ENCODE results near the gene PAXIP1.

PAXIP1 gene

DNA sequence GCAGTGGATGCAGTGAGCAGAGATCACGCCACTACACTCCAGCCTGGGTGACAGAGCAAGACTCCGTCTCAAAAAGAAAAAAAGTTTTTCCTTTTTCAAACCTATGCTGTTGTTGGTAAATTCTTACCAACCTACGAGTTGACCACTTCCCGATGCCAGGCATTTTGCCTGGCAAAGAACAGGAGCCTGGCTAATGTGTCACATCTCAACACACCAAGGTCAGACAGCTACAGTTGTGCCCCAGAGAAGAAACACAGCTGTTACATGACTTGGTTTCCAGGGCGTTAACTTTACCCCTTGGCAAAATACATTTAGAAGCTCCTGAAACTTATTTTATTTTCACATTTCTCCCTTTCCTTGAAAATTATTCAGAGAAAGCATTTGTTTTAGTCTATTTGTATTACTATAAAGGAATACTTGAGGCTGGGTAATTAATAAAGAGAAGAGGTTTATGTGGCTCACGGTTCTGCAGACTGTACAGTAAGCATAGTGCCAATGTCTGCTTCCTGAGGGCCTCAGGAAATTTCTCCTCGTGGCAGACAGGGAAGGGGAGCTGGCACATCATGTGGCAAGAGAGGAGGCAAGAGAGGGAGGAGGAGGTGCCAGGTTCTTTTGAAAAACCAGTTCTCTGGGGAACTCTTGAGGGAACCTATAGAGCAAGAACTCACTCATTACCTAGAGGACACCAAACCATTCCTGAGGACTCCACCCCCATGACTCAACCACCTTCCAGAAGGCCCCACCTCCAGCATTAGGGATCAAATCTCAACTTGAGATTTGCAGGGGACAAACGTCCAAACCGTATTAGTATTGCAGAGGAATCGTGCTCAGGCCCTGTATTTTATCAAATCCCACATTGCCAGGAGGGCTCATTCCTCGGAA lies 83.3 kb downstream of the PAXIP1 start:
- Histone ChIP-seq H3K36me3 (ENCODE audit: low read length) (no peaks in the 10 kb centered on the region), H2AFZ (ENCODE audit: low read depth, low read length, severe bottlenecking) (no peak overlapping the region), H3K9me3 (ENCODE audit: insufficient read depth, low read length) (no peaks in the 10 kb centered on the region)

DNA sequence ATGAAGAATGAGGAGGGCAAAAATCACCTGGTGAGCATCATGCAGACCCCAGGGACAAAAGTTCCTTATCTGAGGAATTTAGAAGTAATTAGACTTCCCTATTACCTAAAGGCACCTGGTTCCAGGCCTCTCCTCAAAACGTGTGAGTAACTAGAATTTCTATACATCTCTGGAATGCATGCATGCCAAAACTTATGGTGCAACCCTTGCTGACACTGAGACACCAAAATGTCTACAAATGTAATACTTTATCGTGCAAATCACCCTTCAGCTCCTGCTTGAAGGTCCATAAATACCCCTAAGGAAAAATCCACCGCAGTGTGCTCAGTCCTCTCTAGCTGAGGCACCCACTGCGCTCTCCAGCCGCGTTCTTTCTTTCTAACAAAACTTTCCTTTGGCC lies 84.2 kb downstream of the PAXIP1 start:
- no peak for TF ChIP-seq EZH2phosphoT487 (conservative IDR thresholded peaks at IDR 0.05; ENCODE audit: low read length)
- TF ChIP-seq CTCF (IDR thresholded peaks at IDR 0.05; ENCODE audit: insufficient read depth, low read length, poor library complexity, severe bottlenecking), result no peak
- Histone ChIP-seq H3K9ac (ENCODE audit: low read length) (no peak overlapping the region), H4K20me1 (ENCODE audit: low read depth, low read length) (no peaks in the 10 kb centered on the region), H3K27me3 (ENCODE audit: low read length) (no peaks in the 10 kb centered on the region), H3K4me2 (ENCODE audit: low read depth, low read length, poor library complexity, severe bottlenecking) (no peak overlapping the region), H3K4me3 (ENCODE audit: insufficient read depth, low read length, poor library complexity, severe bottlenecking) (no peak overlapping the region), H3K9me2 (replicated peaks; ENCODE audit: insufficient read depth, low read length) (no peaks in the 10 kb centered on the region), H2AFZ (ENCODE audit: low read depth, low read length, severe bottlenecking) (no peak overlapping the region), H3K27ac (ENCODE audit: low read depth, low read length) (no peak overlapping the region), H3K9me3 (ENCODE audit: insufficient read depth, low read length) (no peaks in the 10 kb centered on the region), H3K36me3 (ENCODE audit: low read length) (no peaks in the 10 kb centered on the region), H3K79me2 (ENCODE audit: insufficient read depth, low read length) (no peaks in the 10 kb centered on the region), H3F3A (ENCODE audit: insufficient read depth) (no peaks in the 10 kb centered on the region)

More for the DNA sequence above, 83.3 kb downstream of the PAXIP1 start:
- Histone ChIP-seq H3K4me3 (ENCODE audit: insufficient read depth, low read length, poor library complexity, severe bottlenecking) (no peak overlapping the region), H3K79me2 (ENCODE audit: insufficient read depth, low read length) (no peaks in the 10 kb centered on the region), H3F3A (ENCODE audit: insufficient read depth) (no peaks in the 10 kb centered on the region), H3K4me2 (ENCODE audit: low read depth, low read length, poor library complexity, severe bottlenecking) (no peak overlapping the region), H3K9me2 (replicated peaks; ENCODE audit: insufficient read depth, low read length) (no peaks in the 10 kb centered on the region), H4K20me1 (ENCODE audit: low read depth, low read length) (no peaks in the 10 kb centered on the region), H3K27ac (ENCODE audit: low read depth, low read length) (no peak overlapping the region), H3K27me3 (ENCODE audit: low read length) (no peaks in the 10 kb centered on the region), H3K9ac (ENCODE audit: low read length) (no peak overlapping the region)
- TF ChIP-seq EZH2phosphoT487 (conservative IDR thresholded peaks at IDR 0.05; ENCODE audit: low read length), result no peak
- no peak for TF ChIP-seq CTCF (IDR thresholded peaks at IDR 0.05; ENCODE audit: insufficient read depth, low read length, poor library complexity, severe bottlenecking)

GRCh38 chr7:154918266-154918665 lies 84.7 kb downstream of the PAXIP1 start:
- H3F3A ChIP-seq (ENCODE audit: insufficient read depth), result no peaks in the 10 kb centered on the region

More at GRCh38 chr7:154918266-154918665, 84.7 kb downstream of the PAXIP1 start:
- H3K9ac ChIP-seq (ENCODE audit: low read length), result no peak overlapping the region
- no peak overlapping the region for H2AFZ ChIP-seq (ENCODE audit: low read depth, low read length, severe bottlenecking)
- H3K36me3 ChIP-seq (ENCODE audit: low read length), result no peaks in the 10 kb centered on the region
- no peaks in the 10 kb centered on the region for H3K79me2 ChIP-seq (ENCODE audit: insufficient read depth, low read length)
- no peak overlapping the region for H3K4me3 ChIP-seq (ENCODE audit: insufficient read depth, low read length, poor library complexity, severe bottlenecking)
- TF ChIP-seq CTCF (IDR thresholded peaks at IDR 0.05; ENCODE audit: insufficient read depth, low read length, poor library complexity, severe bottlenecking), result no peak
- no peak for TF ChIP-seq EZH2phosphoT487 (conservative IDR thresholded peaks at IDR 0.05; ENCODE audit: low read length)
- no peak overlapping the region for H3K4me2 ChIP-seq (ENCODE audit: low read depth, low read length, poor library complexity, severe bottlenecking)
- no peak overlapping the region for H3K27ac ChIP-seq (ENCODE audit: low read depth, low read length)
- no peaks in the 10 kb centered on the region for H3K9me2 ChIP-seq (replicated peaks; ENCODE audit: insufficient read depth, low read length)
- no peaks in the 10 kb centered on the region for H3K27me3 ChIP-seq (ENCODE audit: low read length)
- no peaks in the 10 kb centered on the region for H3K9me3 ChIP-seq (ENCODE audit: insufficient read depth, low read length)
- no peaks in the 10 kb centered on the region for H4K20me1 ChIP-seq (ENCODE audit: low read depth, low read length)

Measured in SU-DHL-6 (cell line).